Mesendoderm (in vitro differentiated cells): ENCODE results near the gene GLG1.

Source experiments
- DNase-seq: peaks from one replicate; pipeline ENCODE4 v3.0.0; 2013
- H2AK5ac ChIP-seq: 2 replicates; pipeline ENCODE4 v1.6.1; 2013; ENCODE audit warnings: low read length, inconsistent platforms
- H2BK120ac ChIP-seq: 2 replicates; pipeline ENCODE4 v1.6.1; 2013; ENCODE audit warnings: low read depth, mild to moderate bottlenecking, low read length, moderate library complexity, mixed read lengths
- H2BK15ac ChIP-seq: replicated peaks from 2 replicates; pipeline ENCODE4 v1.6.1; 2013; ENCODE audit warnings: low read depth, mild to moderate bottlenecking, moderate library complexity
- H2BK5ac ChIP-seq: 2 replicates; pipeline ENCODE4 v1.6.1; 2013; ENCODE audit warnings: low read length, inconsistent platforms
- H3K18ac ChIP-seq: 2 replicates; pipeline ENCODE4 v1.6.1; 2013; ENCODE audit warnings: mild to moderate bottlenecking, low read length, mixed read lengths
- H3K23ac ChIP-seq: one replicate; pipeline ENCODE4 v1.6.1; 2013; ENCODE audit warnings: low read length
- H3K27ac ChIP-seq: 2 replicates; pipeline ENCODE4 v1.5.1; 2013; ENCODE audit warnings: low read depth, mild to moderate bottlenecking, inconsistent platforms, low read length, moderate library complexity
- H3K27me3 ChIP-seq: 2 replicates; pipeline ENCODE4 v1.6.1; 2013; ENCODE audit warnings: low read length, control low read depth, mild to moderate bottlenecking, inconsistent platforms; ENCODE audit not compliant: insufficient read depth, poor library complexity
- H3K36me3 ChIP-seq: 2 replicates; pipeline ENCODE4 v1.6.1; 2013; ENCODE audit warnings: low read length, inconsistent platforms; ENCODE audit not compliant: control insufficient read depth, insufficient read depth
- H3K4ac ChIP-seq: one replicate; pipeline ENCODE4 v1.6.1; 2013; ENCODE audit warnings: low read depth, mild to moderate bottlenecking, low read length, moderate library complexity
- H3K4me1 ChIP-seq: 2 replicates; pipeline ENCODE4 v1.6.1; 2013; ENCODE audit warnings: low read depth, low read length, inconsistent platforms; ENCODE audit not compliant: control insufficient read depth
- H3K4me2 ChIP-seq: 2 replicates; pipeline ENCODE4 v1.6.1; 2013; ENCODE audit warnings: low read length
- H3K4me3 ChIP-seq: 2 replicates; pipeline ENCODE4 v1.5.1; 2013; ENCODE audit warnings: mild to moderate bottlenecking, low read length
- H3K56ac ChIP-seq: one replicate; pipeline ENCODE4 v1.6.1; 2013; ENCODE audit warnings: low read length
- H3K79me1 ChIP-seq: 2 replicates; pipeline ENCODE4 v1.6.1; 2013; ENCODE audit warnings: low read length, inconsistent platforms
- H3K79me2 ChIP-seq: 2 replicates; pipeline ENCODE4 v1.6.1; 2013; ENCODE audit warnings: mild to moderate bottlenecking, low read length; ENCODE audit not compliant: control insufficient read depth, insufficient read depth
- H3K9ac ChIP-seq: 2 replicates; pipeline ENCODE4 v1.6.1; 2013; ENCODE audit warnings: low read length, inconsistent platforms
- H4K5ac ChIP-seq: one replicate; pipeline ENCODE4 v1.6.1; 2013; ENCODE audit warnings: low read length
- H4K8ac ChIP-seq: one replicate; pipeline ENCODE4 v1.6.1; 2013; ENCODE audit warnings: low read depth, mild to moderate bottlenecking, control low read depth, low read length, moderate library complexity
- WGBS: extraction: QIAGEN DNeasy Blood & Tissue Kit; methylation state at CpG from one replicate; pipeline ENCODE4 v1.1.7; 2013; ENCODE audit warnings: low lambda C conversion rate, missing lambda C conversion rate; ENCODE audit not compliant: insufficient coverage; ENCODE audit errors: extremely low coverage; 5-methylcytosine and 5-hydroxymethylcytosine counted together

Gene GLG1

GRCh38 chr16:74573622-74574021 lies 33.3 kb downstream of the GLG1 start:
- WGBS: no CpG with 5 or more reads among the region's 8 CpGs
- H3K36me3 ChIP-seq: no peaks in the 10 kb centered on the region
- H2BK15ac ChIP-seq: no peak overlapping the region
- H4K8ac ChIP-seq: no peak overlapping the region
- no peak overlapping the region for H2AK5ac ChIP-seq
- no peak overlapping the region for H3K23ac ChIP-seq
- no peak overlapping the region for H3K4me3 ChIP-seq
- no peak overlapping the region for H2BK5ac ChIP-seq
- no peak overlapping the region for H3K4me2 ChIP-seq
- H3K4ac ChIP-seq: no peak overlapping the region
- no peak overlapping the region for H4K5ac ChIP-seq
- no peak overlapping the region for H3K27ac ChIP-seq
- no peak overlapping the region for H3K9ac ChIP-seq
- peaks cover 11% of the 10 kb centered on the region for H3K79me1 ChIP-seq
- no peak overlapping the region for H2BK120ac ChIP-seq
- peaks cover 34% of the 10 kb centered on the region for H3K79me2 ChIP-seq
- H3K27me3 ChIP-seq: no peaks in the 10 kb centered on the region
- H3K4me1 ChIP-seq: no peaks in the 10 kb centered on the region
- no peak overlapping the region for H3K18ac ChIP-seq
- H3K56ac ChIP-seq: no peak overlapping the region
- DNase-seq: no peak

DNA sequence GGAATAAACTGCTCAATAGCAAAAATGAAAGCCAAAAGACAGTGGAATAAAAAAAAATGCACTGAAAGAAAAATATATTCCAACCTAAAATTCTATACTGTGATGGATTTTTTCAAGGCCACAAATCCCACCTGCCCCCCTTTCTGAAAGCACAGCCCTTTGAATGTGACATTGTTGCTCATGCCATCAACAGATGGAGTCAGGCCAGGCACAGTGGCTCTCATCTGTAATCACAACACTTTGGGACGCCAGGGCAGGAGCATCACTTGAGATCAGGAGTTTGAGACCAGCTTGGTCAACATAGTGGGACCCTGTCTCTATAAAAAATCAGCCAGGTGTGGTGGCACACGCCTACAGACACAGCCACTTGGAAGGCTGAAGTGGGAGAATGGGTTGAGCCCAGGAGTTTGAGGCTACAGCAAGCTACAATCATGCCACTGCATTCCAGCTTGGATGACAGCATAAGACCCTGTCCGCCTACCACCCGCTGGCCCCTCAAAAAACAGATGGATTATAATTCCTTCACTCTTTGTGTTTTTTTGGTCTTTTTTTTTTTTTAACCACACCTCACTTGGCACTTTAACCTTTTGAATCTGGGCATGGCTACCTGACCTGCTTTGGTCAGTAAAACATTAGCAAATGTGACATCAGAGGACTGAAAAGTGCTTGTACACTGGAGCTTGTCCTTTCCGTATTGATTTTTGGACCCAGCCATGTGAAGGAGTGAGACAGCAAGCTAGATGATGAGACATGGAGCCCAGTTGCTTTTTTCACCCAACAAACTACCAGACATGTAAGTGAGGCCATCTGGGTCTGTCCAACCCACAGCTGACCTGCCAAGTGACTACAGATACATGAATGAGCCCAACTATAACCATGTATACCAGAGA lies 36.3 kb downstream of the GLG1 start:
- Histone ChIP-seq H3K27me3 (no peaks in the 10 kb centered on the region), H4K8ac (no peak overlapping the region), H3K27ac (no peak overlapping the region), H3K36me3 (no peaks in the 10 kb centered on the region), H3K4ac (no peak overlapping the region), H2BK15ac (no peak overlapping the region), H2BK5ac (no peak overlapping the region), H4K5ac (no peak overlapping the region), H2BK120ac (no peak overlapping the region), H3K4me2 (no peak overlapping the region), H3K4me1 (no peaks in the 10 kb centered on the region), H3K4me3 (no peak overlapping the region), H2AK5ac (no peak overlapping the region), H3K79me1 (peaks cover 14% of the 10 kb centered on the region), H3K23ac (no peak overlapping the region), H3K56ac (no peak overlapping the region), H3K18ac (no peak overlapping the region), H3K79me2 (peaks cover 37% of the 10 kb centered on the region), H3K9ac (no peak overlapping the region)
- DNase-seq: no peak
- WGBS: no CpG with 5 or more reads among the region's 5 CpGs

DNA sequence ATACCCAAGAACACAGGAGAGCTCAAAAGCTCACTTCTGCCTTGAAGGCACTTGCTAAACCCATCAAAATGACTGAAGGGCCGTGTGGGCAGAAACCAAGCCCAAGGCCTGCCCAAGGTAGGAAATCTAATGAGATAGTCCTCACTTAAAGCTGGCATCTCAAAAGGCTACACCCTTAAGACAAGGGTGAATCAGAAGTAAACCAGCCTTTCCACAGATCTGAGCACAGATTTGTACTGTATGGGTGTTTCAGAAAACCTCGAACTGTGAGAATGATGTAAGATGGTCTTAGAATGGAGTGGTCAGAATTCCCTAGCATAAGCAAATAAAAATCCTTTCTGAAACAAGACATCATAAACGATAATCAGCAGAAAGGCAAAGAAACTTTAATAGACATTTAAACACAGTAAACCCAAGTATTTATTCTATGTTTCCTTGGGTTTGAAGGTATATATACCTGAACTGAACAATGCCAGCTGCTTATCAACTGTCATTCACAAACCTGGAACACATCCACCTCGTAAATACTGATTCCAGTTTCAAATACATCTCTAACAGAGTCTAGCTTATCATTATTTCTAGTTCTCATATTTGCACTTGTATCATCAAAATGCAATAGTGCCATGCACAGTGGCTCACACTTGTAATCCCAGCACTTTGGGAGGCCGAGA lies 37.8 kb downstream of the GLG1 start:
- Histone ChIP-seq H3K9ac (no peak overlapping the region), H4K8ac (no peak overlapping the region), H3K36me3 (no peaks in the 10 kb centered on the region), H3K4me1 (no peaks in the 10 kb centered on the region), H2BK15ac (no peak overlapping the region), H2AK5ac (no peak overlapping the region), H3K18ac (no peak overlapping the region), H2BK5ac (no peak overlapping the region), H3K79me1 (peaks cover 15% of the 10 kb centered on the region), H3K27me3 (no peaks in the 10 kb centered on the region), H3K23ac (no peak overlapping the region), H3K4me2 (no peak overlapping the region), H2BK120ac (no peak overlapping the region), H3K4me3 (no peak overlapping the region), H4K5ac (no peak overlapping the region), H3K79me2 (peaks cover 37% of the 10 kb centered on the region), H3K27ac (no peak overlapping the region), H3K4ac (no peak overlapping the region), H3K56ac (no peak overlapping the region)
- DNase-seq: no peak
- no CpG with 5 or more reads among the region's 5 CpGs for WGBS

DNA sequence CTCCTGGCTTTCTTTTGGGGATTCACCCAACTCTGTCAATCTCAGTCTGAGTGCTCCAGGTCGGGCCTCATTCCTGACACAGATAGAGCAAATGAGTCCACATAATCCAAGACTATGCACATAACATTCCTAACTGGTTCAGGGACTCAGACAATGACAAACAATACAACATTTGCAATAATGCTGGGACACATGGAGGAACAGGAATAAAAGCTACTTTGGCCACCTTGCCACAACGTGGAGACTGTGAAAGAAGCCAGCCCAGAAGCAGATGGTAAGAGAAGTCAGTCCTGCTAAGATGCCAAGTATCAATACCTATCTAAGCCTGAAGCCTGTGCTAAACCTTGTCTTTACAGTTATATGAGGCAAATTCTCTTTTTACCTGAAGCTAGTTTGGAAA lies 39.0 kb downstream of the GLG1 start:
- no peaks in the 10 kb centered on the region for H3K4me1 ChIP-seq
- H3K56ac ChIP-seq: no peak overlapping the region
- peaks cover 35% of the 10 kb centered on the region for H3K79me2 ChIP-seq
- no peak overlapping the region for H4K5ac ChIP-seq
- H2AK5ac ChIP-seq: no peak overlapping the region
- no peak overlapping the region for H3K23ac ChIP-seq
- no peak overlapping the region for H3K9ac ChIP-seq
- no peak overlapping the region for H3K18ac ChIP-seq
- no peak for DNase-seq
- H3K4me2 ChIP-seq: no peak overlapping the region
- WGBS: no CpG with 5 or more reads among the region's 2 CpGs
- no peak overlapping the region for H3K4me3 ChIP-seq
- H4K8ac ChIP-seq: no peak overlapping the region
- no peaks in the 10 kb centered on the region for H3K36me3 ChIP-seq
- no peak overlapping the region for H2BK5ac ChIP-seq
- no peak overlapping the region for H3K27ac ChIP-seq
- H2BK15ac ChIP-seq: no peak overlapping the region
- H2BK120ac ChIP-seq: no peak overlapping the region
- H3K4ac ChIP-seq: no peak overlapping the region
- peaks cover 16% of the 10 kb centered on the region for H3K79me1 ChIP-seq
- no peaks in the 10 kb centered on the region for H3K27me3 ChIP-seq

- Histone ChIP-seq H2BK15ac (no peak overlapping the region), H2AK5ac (no peak overlapping the region), H3K56ac (no peak overlapping the region), H3K79me2 (peaks cover 30% of the 10 kb centered on the region), H3K4me1 (no peaks in the 10 kb centered on the region), H2BK5ac (no peak overlapping the region), H3K27me3 (no peaks in the 10 kb centered on the region), H3K27ac (no peak overlapping the region), H4K8ac (no peak overlapping the region), H3K4ac (no peak overlapping the region), H3K36me3 (no peaks in the 10 kb centered on the region), H3K79me1 (peaks cover 19% of the 10 kb centered on the region), H3K4me3 (no peak overlapping the region), H3K9ac (no peak overlapping the region), H3K18ac (no peak overlapping the region), H4K5ac (no peak overlapping the region), H3K4me2 (no peak overlapping the region), H2BK120ac (no peak overlapping the region), H3K23ac (no peak overlapping the region)
- WGBS: no CpG with 5 or more reads among the region's 5 CpGs
- no peak for DNase-seq
These were observed 41.5 kb downstream of the GLG1 start for GRCh38 chr16:74565378-74565777.
